Activated gamma-delta T cell treated with Interleukin-2 at 50 U/mL for 16 hours (primary cell): Measurements from ENCODE around the gene RTCA.
"Not testable (repeated sequence)": the region's sequence is repeated elsewhere in the genome, so short reads cannot be mapped to it uniquely, and the experiment has no call there.

Experiments used
- DNase-seq: peaks from one replicate; pipeline ENCODE4 v3.0.0-alpha.2; 2020

RTCA gene

GRCh38 chr1:100265931-100266740, at the start of gene RTCA:
Gene RTCA (plus strand): TSS chr1:100266216. CDS start chr1:100266376, 160 bp downstream.
- peak; percentile 94 for DNase-seq

- no peak for DNase-seq
Observed at GRCh38 chr1:100217834-100218233, 48.2 kb upstream of the RTCA start.

DNA sequence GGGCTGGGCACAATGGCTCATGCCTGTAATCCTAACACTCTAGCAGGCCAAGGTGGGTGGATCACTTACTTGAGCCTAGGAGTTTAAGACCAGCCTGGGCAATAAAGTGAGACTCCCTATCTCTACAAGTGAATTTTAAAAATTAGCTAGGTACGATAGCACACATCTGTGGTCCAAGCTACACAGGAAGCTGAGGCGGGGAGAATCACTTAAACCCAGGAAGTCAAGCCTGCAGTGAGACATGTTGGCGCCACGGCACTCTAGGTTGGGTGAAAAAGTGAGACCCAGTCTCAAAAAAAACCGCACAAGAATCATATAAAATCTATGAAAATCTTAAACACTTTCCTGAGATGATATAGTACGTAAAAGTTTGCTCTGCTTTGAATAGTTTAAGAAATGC, 46.6 kb upstream of the RTCA start:
- DNase-seq: no peak

GRCh38 chr1:100219883-100220282, 46.1 kb upstream of the RTCA start:
- no peak for DNase-seq

- no peak for DNase-seq
Observed at GRCh38 chr1:100222428-100222827, 43.6 kb upstream of the RTCA start.

DNA sequence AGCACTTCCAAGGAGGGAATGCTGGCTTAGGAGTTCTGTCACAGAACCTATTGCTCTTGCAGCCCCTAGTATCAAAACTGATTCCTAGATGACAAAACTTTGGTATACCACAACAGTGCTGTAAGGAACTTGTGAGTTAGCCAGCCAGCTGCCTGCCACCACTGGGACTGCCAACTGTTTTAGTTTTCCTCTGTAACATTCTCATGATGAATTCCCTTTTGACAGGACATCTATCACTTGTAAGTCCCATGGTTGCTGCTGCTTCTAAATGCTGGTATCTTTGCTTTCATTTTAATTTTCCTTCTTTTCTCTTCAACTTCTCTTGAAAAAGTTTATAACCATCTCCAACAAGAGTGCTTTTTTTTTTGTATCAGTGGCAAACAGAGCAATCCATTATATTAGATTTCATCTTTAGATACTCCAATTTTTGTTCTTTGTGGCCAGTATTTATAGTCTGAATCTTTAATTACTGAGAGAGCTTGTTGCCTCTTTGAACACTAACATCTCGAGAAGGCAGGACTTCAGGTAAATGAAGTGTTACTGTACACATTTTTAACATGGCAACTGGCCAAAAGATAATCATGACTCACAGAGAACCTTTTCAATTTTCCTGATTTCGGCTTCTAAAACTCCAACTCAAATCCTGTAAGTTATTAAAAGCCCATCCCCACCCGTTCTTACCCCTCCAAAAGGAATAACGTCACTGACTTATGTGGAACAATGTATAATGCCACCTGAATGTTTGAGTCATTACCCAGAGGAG, 36.2 kb upstream of the RTCA start:
- DNase-seq: no peak

DNA sequence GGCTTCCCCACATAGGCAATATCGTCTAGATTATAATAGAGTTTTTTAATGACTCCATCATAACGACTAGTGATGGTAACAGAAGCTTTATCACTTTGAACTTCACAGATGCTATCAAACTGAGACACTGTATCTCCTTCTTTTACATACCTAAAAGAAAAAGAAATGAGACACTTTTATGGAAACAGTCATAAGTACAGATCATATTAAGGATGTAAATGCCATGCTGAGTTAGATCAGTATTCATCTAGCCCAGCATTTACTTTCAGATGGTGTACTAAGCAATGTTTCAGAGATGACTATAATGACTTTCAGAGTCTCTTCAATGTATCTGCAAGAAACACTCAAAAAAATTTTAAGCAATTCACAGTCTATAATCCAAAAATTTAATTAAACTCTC, 35.3 kb upstream of the RTCA start:
- no peak for DNase-seq

- no peak for DNase-seq
Observed at GRCh38 chr1:100231721-100232120, 34.3 kb upstream of the RTCA start.

GRCh38 chr1:100232156-100232555, 33.9 kb upstream of the RTCA start:
- DNase-seq: no peak

DNA sequence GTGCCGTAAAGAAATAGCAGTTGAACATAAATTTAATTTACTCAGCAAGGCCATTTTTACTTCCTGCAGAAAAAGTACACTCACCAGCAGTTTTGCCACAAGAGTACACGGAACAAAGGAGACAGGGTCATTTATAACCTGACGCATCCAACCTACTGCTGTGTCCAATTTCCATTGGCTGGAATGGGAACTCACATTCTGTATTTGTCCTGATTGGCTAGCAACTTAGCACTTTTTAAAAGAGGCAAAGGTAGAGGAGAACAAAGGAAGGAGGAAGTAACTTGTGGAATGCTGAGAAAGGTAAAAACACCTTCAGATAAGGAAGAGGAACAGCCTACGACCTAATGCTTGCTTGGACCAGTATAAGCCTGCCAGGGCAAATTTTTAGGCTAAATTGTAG, 32.5 kb upstream of the RTCA start:
- DNase-seq: not testable (repeated sequence)

GRCh38 chr1:100234432-100234831, 31.6 kb upstream of the RTCA start:
- DNase-seq: no peak

DNA sequence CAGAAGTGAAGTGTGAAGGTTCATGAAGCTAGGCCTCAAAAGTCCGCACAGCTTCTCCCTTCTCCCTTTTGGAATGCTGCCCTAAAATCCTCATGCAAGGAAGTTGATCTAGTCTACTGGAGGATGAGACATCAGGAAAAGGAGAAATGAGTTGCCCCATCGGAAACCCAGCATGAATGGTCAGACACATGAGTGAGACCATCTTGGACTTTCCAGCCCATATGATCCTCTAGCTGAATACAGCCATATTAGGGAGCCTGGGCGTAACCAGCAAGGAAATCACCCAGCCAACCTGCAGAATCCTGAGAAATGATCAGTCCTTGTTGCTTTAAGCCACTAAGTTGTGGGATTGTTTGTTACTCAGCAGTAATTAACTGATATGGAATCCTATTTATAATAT, 28.9 kb upstream of the RTCA start:
- no peak for DNase-seq

GRCh38 chr1:100239961-100240360, 26.1 kb upstream of the RTCA start:
- DNase-seq: no peak

DNA sequence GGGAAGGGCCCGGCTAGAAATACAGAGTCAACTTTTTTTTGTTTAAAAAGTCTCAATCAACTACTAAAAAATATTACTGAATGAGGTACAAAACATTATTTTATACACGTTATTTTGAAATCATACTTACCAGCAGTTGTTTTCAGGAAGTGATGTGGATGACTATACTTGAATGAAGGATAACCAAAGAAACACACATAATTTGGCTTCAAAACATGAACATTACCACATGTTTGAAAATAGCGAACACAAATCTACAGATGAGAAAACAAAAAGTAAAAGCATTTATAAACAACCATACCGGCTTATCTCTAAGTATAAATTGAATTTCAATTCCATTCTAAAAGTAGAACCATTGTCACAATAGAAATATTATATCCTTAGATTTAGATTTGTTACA, 25.4 kb upstream of the RTCA start:
- DNase-seq: no peak

DNA sequence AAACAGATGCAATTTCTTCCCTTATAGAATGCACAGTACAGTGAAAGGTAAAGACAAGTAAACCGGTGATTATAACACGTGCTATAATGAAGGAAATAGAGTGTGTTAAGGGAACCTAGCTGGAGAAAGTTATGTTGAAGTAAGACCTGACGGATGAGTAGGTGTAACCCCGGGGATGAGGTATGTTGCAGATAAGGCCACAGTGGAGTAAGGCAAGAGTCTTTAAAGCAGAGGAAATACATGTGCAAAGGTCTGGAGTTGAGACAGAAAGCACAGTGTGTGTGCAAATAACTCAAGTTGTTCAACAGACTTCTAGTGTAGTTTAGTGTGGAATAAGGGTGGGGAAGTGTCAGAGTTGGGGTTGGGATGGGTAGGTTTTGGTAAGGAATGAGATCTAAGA, 19.3 kb upstream of the RTCA start:
- no peak for DNase-seq

- no peak for DNase-seq
Observed at GRCh38 chr1:100249155-100249536, 16.9 kb upstream of the RTCA start.

GRCh38 chr1:100249537-100250257, 16.3 kb upstream of the RTCA start, which contains the start of gene DBT:
Gene DBT (minus strand): TSS chr1:100249834. CDS start chr1:100249820, 14 bp downstream.
- peak; percentile 89 for DNase-seq

GRCh38 chr1:100250264-100250663, 15.8 kb upstream of the RTCA start:
- no peak for DNase-seq

DNA sequence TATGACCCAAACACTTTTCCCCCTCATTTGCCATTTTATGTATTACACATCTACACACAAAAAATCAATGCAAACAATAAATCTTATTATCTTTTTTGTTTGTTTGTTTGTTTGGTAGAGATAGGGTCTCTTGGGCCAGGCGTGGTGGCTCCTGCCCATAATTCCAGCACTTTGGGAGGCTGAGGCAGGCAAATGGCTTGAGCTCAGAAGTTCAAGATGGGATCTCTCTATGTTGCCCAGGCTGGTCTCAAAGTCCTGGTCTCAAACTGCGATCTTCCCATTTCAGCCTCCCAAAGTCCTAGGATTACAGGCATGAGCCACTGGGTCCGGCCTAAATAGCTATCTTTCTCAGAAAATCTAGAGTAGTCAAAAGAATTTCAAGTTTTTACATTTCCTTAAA, 15.2 kb upstream of the RTCA start:
- DNase-seq: no peak

DNA sequence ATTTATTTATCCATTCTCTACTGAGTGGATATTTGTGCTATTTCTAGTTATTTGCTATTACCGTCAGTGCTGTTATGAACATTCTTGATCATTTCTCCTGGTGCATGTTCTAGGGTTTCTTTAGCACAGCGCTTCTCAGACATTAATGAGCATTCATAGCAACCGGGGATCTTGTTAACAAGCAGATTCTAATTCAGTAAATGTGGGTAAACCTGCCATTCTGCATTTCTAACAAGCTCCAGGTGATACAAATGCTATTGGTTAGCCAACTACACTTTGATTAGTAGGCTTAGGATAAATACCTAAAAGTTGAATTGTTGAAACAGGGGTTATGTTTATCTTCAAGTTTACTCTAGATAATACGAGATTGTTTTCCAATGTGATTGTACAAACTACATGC, 13.1 kb upstream of the RTCA start:
- DNase-seq: no peak

GRCh38 chr1:100253552-100253951, 12.5 kb upstream of the RTCA start:
- no peak for DNase-seq

- DNase-seq: not testable (repeated sequence)
Observed at GRCh38 chr1:100256273-100256672, 9.7 kb upstream of the RTCA start.

DNA sequence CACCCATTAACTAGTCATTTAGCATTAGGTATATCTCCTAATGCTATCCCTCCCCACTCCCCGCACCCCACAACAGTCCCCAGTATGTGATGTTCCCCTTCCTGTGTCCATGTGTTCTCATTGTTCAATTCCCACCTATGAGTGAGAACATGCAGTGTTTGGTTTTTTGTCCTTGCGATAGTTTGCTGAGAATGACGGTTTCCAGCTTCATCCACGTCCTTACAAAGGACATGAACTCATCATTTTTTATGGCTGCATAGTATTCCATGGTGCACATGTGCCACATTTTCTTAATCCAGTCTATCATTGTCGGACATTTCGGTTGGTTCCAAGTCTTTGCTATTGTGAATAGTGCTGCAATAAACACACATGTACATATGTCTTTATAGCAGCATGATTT, 7.6 kb upstream of the RTCA start:
- not testable (repeated sequence) for DNase-seq

- DNase-seq: no peak
Observed at GRCh38 chr1:100261686-100262085, 4.3 kb upstream of the RTCA start.
